SKM-1 treated with dmso at 0.1 percent for 144 hours (cell line): Measurements from ENCODE around the gene FSTL5.
A peak's percentile ranks its signal among the peaks of the same experiment; 100 is the strongest.

Experiments used
- DNase-seq: peaks from one replicate; lab custom pipeline; 2025; ENCODE audit not compliant: unreplicated experiment; lab: John Stamatoyannopoulos, UW

Gene FSTL5

GRCh38 chr4:161728929-161729328 lies 434.9 kb downstream of the FSTL5 start:
- DNase-seq, result no peak

GRCh38 chr4:161721947-161722346 lies 441.9 kb downstream of the FSTL5 start:
- DNase-seq, result no peak

DNA sequence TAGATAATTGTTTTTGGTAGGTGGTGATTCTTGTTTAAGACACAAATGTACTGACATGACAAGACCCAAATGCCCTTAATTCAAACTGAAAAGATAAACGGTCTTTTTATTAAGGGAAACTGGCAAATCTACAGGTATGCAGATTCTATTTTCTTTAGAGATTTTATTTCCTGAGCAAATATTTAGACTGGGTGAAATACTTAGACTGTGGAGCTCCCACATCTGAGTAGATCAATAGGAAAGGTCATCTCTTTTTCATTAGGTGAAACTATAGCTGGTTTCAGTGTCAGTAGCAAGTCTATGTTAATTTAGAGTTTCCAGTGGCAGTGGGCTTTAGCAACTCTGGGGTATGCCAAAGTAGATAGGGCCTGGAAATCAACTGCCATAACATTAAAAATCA lies 446.7 kb downstream of the FSTL5 start:
- DNase-seq, result no peak

- DNase-seq, result no peak
Measured at GRCh38 chr4:161714931-161715330, 448.9 kb downstream of the FSTL5 start.

DNA sequence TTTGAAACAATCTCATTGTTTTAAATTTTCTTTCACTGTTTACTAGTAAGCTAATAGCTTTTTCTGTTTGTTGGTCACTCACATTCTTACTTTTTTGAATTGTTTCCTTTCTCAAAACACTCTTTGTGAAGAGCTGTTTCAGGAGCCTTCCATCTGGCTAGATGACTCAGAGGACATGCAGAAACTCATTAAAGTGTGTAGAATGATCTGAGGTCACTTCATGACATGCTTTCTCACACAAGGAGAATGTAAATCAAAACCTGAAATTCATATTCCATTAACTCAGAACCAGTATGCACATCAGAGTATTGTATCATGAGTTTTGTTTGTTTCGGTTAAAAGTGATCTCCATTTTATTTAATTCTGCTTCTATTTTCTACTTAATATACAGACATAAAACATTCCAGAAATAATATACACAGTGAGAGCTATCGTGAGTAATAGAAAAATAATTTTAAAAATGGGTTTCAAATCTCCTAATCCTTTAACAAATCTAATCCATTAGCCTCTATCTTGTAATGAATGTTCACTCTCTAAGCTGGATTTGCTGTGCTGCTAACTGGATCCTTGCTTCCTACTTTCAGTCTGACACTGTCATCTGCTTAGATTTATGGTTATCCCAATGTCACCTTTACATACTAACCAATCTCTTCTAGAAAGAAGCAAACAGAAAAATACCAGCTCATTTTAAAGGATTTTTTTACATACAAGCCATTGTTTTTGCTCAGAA lies 449.6 kb downstream of the FSTL5 start:
- no peak for DNase-seq

- no peak for DNase-seq
Measured at GRCh38 chr4:161704653-161705052, 459.1 kb downstream of the FSTL5 start.

GRCh38 chr4:161704040-161704439 lies 459.8 kb downstream of the FSTL5 start:
- no peak for DNase-seq

DNA sequence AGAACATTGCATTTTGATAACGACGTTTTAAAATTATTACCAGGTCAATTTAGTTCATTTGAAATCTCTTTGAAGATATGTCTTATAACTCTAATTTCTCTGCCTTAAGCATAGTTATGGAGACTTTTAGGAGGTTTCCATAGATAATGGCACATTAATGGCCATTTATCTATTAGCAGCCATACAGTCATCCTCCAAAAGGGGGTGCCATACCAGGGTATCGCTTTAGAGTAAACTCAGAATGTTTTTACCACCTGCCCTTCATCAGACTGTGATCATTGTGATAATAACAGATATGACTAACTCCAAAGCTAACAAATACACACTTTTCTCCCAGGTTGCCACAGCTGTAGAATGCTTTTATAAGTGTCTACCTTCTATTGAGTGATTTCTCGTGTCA lies 461.5 kb downstream of the FSTL5 start:
- no peak for DNase-seq

GRCh38 chr4:161696944-161697343 lies 466.9 kb downstream of the FSTL5 start:
- no peak for DNase-seq

- no peak for DNase-seq
Measured at GRCh38 chr4:161680146-161680545, 483.7 kb downstream of the FSTL5 start.

GRCh38 chr4:161664740-161665139 lies 499.1 kb downstream of the FSTL5 start:
- DNase-seq, result no peak

DNA sequence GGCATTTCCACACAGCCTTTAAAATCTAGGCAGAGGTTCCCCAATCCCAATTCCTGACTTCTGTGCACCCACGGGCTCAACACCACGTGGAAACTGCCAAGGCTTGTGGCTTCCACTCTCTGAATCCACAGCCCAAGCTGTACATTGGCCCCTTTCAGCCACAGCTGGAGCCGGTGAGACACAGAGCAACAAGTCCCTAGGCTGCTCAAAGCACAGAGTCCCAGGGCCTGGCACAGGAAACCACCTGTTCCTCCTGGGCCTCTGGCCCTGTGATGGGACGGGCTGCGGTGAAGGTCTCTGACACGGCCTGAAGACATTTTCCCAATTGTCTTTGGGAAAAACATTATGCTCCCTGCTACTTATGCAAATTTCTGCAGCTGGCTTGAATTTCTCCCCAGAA lies 500.0 kb downstream of the FSTL5 start:
- no peak for DNase-seq

- no peak for DNase-seq
Measured at GRCh38 chr4:161658676-161659075, 505.1 kb downstream of the FSTL5 start.

DNA sequence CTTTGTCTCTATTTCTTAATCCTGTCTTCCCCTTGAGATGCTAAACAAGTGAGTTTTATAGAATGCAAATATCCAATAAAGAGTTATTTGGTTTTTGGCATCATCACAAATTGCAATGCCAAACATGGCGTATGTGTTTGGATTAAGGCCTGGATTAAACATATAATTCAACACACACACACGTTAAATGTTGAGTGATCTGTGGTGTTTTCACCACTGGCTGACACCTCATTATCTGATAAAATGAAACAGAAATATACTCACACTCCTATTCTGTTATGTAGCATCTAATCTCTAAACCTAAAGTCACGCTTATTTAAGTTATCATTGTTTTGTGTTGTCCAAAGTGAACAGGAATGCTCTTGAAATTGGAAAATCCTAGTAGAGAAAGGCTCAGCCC lies 506.2 kb downstream of the FSTL5 start:
- DNase-seq, result no peak

- DNase-seq, result no peak
Measured at GRCh38 chr4:161656594-161656993, 507.2 kb downstream of the FSTL5 start.

DNA sequence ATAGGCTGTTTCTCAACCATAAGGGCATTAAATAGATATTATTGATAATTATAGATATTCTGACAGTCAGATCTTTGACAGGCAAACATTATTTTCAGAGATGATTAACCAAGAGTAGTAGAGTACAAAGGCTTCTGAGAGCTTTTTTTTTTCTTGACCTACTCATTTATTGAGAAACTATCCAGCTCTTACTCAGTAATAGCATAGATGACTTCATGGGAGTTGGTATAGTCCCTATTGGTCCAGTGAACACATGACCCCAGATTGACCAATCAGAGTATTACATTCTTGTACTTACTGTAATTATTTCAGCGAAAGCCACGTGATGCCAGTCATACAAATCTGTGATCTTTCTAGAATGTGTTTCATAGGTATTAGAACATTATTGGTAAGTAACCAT lies 508.7 kb downstream of the FSTL5 start:
- no peak for DNase-seq

GRCh38 chr4:161653697-161654096 lies 510.1 kb downstream of the FSTL5 start:
- DNase-seq, result no peak

GRCh38 chr4:161651586-161651985 lies 512.2 kb downstream of the FSTL5 start:
- no peak for DNase-seq

DNA sequence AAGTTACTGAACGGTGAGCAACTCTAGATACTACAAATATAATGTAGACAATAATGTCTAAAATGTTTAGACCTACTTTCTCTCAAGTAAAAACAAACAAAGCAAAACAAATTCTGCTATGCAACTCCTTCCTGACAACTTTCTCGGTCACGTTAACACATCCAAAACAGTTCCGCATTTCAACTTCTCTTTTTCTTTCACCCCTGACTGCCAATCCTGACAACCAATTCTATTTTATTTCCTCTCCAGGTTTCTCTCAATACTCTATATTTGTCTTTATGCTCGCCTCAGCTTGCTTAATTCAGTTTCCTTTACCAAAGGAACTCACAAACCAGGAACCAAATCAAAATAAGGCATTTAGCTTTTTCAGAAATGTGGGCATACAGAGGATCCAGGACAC lies 513.0 kb downstream of the FSTL5 start:
- DNase-seq, result peak; percentile 95

DNA sequence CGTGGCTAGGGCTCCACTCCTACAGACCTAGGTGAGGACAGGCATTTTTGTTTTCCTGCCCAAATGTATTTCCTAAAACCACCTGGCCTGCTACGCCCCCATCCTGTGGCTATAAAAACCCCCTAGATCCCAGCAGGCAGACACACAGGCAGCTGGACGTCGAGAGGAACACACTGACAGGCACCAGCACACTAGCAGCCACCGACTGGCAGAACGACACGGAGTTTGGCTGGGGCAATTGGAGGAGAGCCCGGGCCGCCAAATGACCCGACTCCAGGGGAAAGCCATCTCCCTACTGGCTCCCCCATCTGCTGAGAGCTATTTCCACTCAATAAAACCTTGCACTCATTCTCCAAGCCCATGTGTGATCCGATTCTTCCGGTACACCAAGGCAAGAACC lies 516.0 kb downstream of the FSTL5 start:
- no peak for DNase-seq

DNA sequence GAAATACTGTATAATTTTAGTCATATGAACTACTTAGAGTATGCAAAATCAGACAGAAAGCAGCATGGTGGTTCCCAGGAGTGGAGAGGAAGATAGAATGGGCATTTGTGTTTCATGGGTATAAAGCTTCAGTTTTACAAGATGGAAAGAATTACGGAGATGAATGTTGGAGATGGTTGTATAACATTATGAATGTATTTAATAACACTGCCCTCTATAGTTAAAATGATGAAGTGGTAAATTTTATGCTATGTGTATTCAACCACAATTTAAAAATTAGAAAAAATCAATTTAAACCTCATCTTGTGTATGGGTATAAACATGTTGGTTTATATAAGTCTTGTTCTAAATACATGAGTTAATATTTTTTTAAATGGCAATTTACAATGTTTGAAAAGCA lies 521.1 kb downstream of the FSTL5 start:
- DNase-seq, result no peak

DNA sequence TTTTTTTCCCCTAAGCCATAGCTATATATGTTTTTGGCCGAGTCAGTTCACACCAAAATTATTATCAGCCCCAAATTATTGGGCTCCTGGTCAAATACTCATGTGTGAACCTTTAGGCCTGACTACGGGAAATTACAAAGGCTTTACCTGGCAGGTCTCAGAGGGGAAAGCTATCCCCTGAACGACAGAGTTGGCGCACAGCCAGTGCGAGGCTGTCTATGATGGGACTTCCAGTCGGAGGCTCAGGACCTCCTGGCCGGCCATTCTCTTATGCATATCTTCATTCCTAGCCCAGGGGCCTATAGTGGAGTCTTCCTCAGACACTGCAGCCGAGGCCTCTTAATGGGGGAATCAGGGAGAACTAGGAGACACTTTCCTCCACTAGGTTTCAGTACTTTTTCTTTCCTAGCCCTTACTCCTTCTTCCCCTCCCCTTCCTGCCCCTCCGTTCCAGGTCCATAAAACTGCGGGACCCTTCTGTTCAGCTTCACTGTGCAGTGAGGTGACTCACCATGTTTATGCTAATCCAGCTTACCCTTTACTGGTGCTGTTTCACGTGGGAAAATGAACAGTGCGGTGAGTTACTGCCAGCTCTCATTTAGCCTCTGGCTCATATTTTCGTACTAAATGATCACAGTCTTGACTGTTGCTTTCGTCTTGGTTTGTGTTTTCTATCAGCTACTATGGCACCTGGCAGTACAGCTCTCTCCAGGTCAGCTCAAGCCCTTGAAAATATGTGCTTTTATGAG lies 533.9 kb downstream of the FSTL5 start:
- no peak for DNase-seq
